T-helper 17 cell (primary cell): ENCODE data around the gene KLF7. TPM values are rescaled to one million over a fixed set of nuclear protein-coding genes. Genes with fewer than 3 reads are reported as not detected.

ENCODE experiments used
- ATAC-seq: fragments of 150-1000 bp; cut with Tn5 transposase; 2 replicates; pipeline ENCODE4 v1.10.0; 2021; ENCODE audit warnings: mild to moderate bottlenecking, moderate library complexity
- DNase-seq, 3 donors: peaks; one replicate each; pipeline versions ENCODE4 v3.0.0 to v3.0.0-alpha.2; 2020 to 2021
- H3K9me3 ChIP-seq: one replicate; pipeline ENCODE4 v1.7.0; 2013; ENCODE audit warnings: low read length, mild to moderate bottlenecking; ENCODE audit not compliant: control insufficient read depth, poor library complexity, severe bottlenecking
- H3K27ac Mint-ChIP-seq: one replicate; pipeline ENCODE4 v1.8.0; 2022; ENCODE audit warnings: mild to moderate bottlenecking, moderate library complexity, mixed read lengths
- H3K27me3 Mint-ChIP-seq: one replicate; pipeline ENCODE4 v1.8.0; 2022; ENCODE audit warnings: mixed read lengths
- H3K36me3 Mint-ChIP-seq: one replicate; pipeline ENCODE4 v1.8.0; 2022; ENCODE audit warnings: low read depth, mixed read lengths
- H3K4me1 Mint-ChIP-seq: one replicate; pipeline ENCODE4 v1.8.0; 2022; ENCODE audit warnings: mild to moderate bottlenecking, mixed read lengths
- H3K4me3 Mint-ChIP-seq: one replicate; pipeline ENCODE4 v1.8.0; 2022; ENCODE audit warnings: mild to moderate bottlenecking, moderate library complexity, mixed read lengths
- total RNA-seq, 4 donors: library from RNA in 2 of 4; stranded (reverse) in 2 of 4; gene quantifications; one replicate each; pipeline ENCODE4 v1.2.3 and lab custom pipeline; 2022 to 2026

Gene KLF7
- total RNA-seq, 2 donors from 2014 or later, result 38.1 to 53.3 TPM

DNA sequence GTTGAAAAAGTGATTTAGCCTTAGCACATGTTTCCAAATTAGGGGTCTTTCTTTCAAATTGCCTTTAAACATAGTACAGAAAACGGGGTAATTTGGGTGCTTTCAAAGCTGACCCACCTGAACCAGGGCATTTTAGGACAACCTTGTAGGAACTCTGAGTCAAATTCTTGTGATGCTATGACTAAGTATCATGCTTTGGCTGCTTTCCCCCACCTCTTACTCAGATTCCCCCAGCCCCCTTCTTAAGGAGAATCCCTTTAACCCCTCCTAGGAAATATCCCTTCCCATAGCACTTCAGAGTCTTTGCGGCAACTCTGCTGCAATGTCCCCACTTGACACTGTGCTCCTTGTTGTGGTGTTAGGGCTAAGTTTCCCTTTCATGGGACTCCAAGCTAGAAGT is 18.6 kb upstream of the KLF7 start:
- H3K36me3 Mint-ChIP-seq, result peaks cover 2% of the 10 kb centered on the region
- no peaks in the 10 kb centered on the region for H3K4me1 Mint-ChIP-seq
- H3K27me3 Mint-ChIP-seq, result peaks cover 4% of the 10 kb centered on the region
- no peak overlapping the region for H3K4me3 Mint-ChIP-seq
- no peak overlapping the region for H3K27ac Mint-ChIP-seq
- no peaks in the 10 kb centered on the region for H3K9me3 ChIP-seq
- ATAC-seq (no peak), DNase-seq (no peak)

DNA sequence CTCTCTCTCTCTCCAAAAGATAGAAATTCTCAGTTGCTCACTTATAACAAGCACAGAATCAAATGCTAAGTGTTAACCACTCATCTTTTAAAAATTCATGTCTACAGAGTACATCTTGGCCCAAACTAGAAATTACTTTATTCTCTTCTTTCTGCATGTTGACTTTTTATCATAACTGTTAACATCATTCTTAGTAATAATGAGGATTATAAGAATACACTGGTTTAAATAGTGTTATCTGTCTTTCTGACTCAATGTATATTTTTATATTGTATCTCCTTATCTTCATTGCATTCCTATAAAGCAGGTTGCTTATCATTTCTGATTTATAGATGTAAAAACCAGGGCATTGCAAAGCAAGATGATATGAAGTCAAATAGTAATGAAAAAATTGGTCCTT is 17.8 kb upstream of the KLF7 start:
- H3K9me3 ChIP-seq, result no peaks in the 10 kb centered on the region
- peaks cover 2% of the 10 kb centered on the region for H3K36me3 Mint-ChIP-seq
- H3K4me3 Mint-ChIP-seq, result no peak overlapping the region
- DNase-seq (no peak), ATAC-seq (no peak)
- no peaks in the 10 kb centered on the region for H3K27me3 Mint-ChIP-seq
- peak overlapping the region; percentile 37 for H3K27ac Mint-ChIP-seq
- no peaks in the 10 kb centered on the region for H3K4me1 Mint-ChIP-seq

DNA sequence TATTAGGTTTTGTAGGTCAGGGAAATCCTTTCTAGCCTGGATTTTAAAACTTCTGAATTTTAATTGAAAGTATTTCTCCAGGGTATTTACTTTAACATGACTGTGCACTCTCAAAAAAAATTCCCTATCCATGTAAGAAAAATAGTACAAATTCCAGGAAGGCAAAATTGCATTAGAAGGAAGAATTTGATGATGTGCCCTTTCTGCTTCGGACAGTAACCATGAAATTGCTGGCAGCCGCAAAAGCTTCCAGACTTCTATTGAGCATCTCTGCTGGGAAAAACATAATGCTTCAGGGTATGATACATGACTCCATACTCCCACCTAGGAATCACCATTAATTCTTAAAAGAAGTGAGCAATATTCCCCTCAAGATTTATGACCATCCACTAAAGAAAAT is 17.2 kb upstream of the KLF7 start:
- ATAC-seq (no peak), DNase-seq (no peak)
- Mint-ChIP-seq H3K4me1 (no peaks in the 10 kb centered on the region), H3K27me3 (no peaks in the 10 kb centered on the region), H3K4me3 (no peak overlapping the region), H3K36me3 (peaks cover 2% of the 10 kb centered on the region), H3K27ac (no peak overlapping the region)
- H3K9me3 ChIP-seq, result no peaks in the 10 kb centered on the region

DNA sequence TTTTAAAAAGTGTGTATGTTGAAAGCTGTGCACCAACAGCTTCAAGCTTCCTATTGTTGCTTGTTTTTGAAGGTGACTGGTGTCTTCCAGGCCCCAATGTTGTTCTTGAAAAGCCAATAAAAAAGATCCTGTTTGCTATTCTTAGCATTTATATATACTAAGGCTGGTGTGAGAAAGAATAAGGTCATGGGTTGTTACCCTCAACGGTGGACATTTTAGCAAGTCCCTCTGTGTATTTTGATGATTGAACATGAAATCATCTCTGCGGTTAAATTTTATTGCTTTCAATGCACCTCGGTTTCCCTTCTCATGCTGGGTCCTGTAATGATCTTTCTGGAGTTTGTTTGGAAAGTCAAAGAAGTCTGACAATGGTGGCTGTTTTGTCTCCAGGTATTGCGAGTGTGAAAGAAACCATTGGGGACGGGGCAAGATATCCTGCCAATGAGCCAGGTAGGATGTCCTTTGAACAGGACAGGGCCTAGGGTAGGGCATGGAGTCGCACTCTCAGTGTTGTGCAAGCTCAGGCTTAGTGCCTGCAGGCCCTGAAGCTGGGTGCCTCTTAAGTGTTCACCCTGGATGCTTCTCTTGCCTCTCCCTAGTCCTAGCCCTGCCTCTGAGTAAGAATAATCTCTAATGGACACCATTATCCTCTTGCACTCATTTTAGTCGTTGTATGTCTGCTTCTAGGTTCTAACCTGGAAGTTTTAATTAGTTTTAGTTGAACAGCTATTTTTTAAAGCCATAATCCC is 16.0 kb upstream of the KLF7 start:
- no peak overlapping the region for H3K27ac Mint-ChIP-seq
- no peaks in the 10 kb centered on the region for H3K9me3 ChIP-seq
- no peak for DNase-seq
- H3K4me3 Mint-ChIP-seq, result no peak overlapping the region
- no peak for ATAC-seq
- no peaks in the 10 kb centered on the region for H3K4me1 Mint-ChIP-seq
- H3K27me3 Mint-ChIP-seq, result no peaks in the 10 kb centered on the region
- H3K36me3 Mint-ChIP-seq, result no peaks in the 10 kb centered on the region

DNA sequence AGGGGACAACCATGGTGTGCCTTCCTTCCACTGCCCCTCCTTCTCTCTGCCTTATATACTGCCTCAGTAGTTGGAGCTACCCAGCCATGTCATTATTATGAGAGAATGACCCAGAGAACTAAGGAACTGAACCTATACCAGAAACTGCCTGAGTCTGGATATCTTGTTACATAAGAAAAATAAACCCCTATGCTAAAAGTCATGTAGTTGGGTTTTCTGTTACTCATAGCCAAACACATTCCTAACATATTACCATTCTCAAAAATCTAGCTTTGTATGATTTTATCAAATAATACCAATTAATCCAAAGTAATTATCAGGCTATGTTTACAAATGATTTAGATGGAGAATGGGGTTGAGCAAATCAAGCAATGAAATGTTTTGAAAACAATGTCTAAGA is 15.0 kb upstream of the KLF7 start:
- no peaks in the 10 kb centered on the region for H3K27me3 Mint-ChIP-seq
- no peak for ATAC-seq
- no peaks in the 10 kb centered on the region for H3K36me3 Mint-ChIP-seq
- DNase-seq, result no peak
- no peak overlapping the region for H3K4me3 Mint-ChIP-seq
- H3K9me3 ChIP-seq, result no peaks in the 10 kb centered on the region
- H3K27ac Mint-ChIP-seq, result no peak overlapping the region
- H3K4me1 Mint-ChIP-seq, result no peaks in the 10 kb centered on the region

DNA sequence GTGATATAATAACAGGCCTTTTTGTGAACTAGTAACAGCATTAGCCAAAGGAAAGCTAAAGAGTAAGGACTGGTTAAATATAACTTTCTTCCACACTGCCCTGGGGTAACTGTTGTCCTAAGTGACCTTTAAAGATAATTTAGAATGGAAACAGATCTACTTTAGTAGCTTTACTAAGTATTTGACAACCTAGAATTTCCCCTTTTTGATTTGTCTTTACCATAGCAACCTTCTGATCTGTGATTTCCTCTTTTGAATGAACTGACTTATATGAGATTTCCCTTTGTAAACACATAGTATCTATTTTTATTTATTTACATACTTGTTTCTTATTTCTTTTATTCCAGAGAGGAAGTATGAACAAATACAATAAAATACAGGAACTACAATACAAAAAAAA is 10.5 kb upstream of the KLF7 start:
- DNase-seq, result no peak
- Mint-ChIP-seq H3K36me3 (no peaks in the 10 kb centered on the region), H3K4me1 (no peaks in the 10 kb centered on the region), H3K27ac (no peak overlapping the region), H3K4me3 (no peak overlapping the region), H3K27me3 (no peaks in the 10 kb centered on the region)
- H3K9me3 ChIP-seq, result no peaks in the 10 kb centered on the region
- no peak for ATAC-seq

DNA sequence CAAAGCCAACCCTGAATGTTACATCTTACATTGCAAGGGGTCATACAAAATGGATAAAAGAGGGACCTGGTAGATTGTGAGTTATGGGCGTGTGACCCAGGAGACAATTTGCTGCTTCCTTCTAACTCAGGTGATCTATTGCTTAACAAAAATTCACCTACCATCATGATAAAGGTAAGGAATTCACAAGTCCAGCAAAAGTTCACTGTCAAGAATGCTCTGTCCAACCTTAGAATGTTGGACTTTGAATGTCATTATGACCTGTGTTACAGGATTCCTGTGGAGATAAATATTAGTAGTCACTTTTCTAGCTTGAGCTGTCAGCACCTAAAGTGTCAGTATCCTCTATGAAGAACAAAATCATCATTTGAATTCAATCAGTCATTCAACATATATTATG is 7.9 kb upstream of the KLF7 start:
- no peak for ATAC-seq
- H3K36me3 Mint-ChIP-seq, result no peaks in the 10 kb centered on the region
- no peaks in the 10 kb centered on the region for H3K4me1 Mint-ChIP-seq
- H3K9me3 ChIP-seq, result no peaks in the 10 kb centered on the region
- H3K4me3 Mint-ChIP-seq, result no peak overlapping the region
- H3K27ac Mint-ChIP-seq, result no peak overlapping the region
- no peaks in the 10 kb centered on the region for H3K27me3 Mint-ChIP-seq
- DNase-seq, result no peak

GRCh38 chr2:207167099-207167923 is 1.6 kb upstream of the KLF7 start:
- no peaks in the 10 kb centered on the region for H3K9me3 ChIP-seq
- Mint-ChIP-seq H3K27me3 (peaks cover 5% of the 10 kb centered on the region), H3K36me3 (peaks cover 4% of the 10 kb centered on the region), H3K27ac (peak overlapping the region; percentile 98), H3K4me3 (peak overlapping the region; percentile 90), H3K4me1 (peaks cover 37% of the 10 kb centered on the region)
- DNase-seq (no peak), ATAC-seq (no peak)

GRCh38 chr2:207166349-207167098 is 776 bp upstream of the KLF7 start:
- peak; percentile 47 to 66 (median 62) for DNase-seq
- peak; percentile 56 for ATAC-seq
- peaks cover 39% of the 10 kb centered on the region for H3K4me1 Mint-ChIP-seq

DNA sequence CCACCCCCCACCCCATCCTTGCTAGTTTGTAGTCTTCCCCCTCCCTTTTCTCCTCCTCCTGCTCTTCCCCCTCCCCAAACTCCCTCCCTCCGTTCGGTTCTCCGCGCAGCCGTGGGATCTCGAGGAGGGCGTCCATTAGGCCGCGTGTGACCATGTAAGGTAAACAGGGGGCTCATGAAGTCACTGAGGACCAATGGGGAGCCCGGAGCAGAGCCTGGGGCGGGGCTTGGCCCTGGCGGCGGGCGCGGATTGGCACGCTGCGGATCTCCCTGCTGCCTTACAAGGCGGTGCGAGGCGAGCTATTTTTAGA is 246 bp upstream of the KLF7 start:
- peaks cover 5% of the 10 kb centered on the region for H3K27me3 Mint-ChIP-seq
- ATAC-seq (peak; percentile 92), DNase-seq (peak; percentile 87 to 95 (median 89))
- H3K9me3 ChIP-seq, result no peaks in the 10 kb centered on the region
- peaks cover 42% of the 10 kb centered on the region for H3K4me1 Mint-ChIP-seq
- H3K36me3 Mint-ChIP-seq, result peaks cover 4% of the 10 kb centered on the region
- peak overlapping the region; percentile 90 for H3K4me3 Mint-ChIP-seq
- peak overlapping the region; percentile 98 for H3K27ac Mint-ChIP-seq

More at GRCh38 chr2:207166349-207167098, 776 bp upstream of the KLF7 start:
- peaks cover 5% of the 10 kb centered on the region for H3K27me3 Mint-ChIP-seq
- H3K27ac Mint-ChIP-seq, result peak overlapping the region; percentile 98
- H3K4me3 Mint-ChIP-seq, result peak overlapping the region; percentile 90
- peaks cover 4% of the 10 kb centered on the region for H3K36me3 Mint-ChIP-seq
- no peaks in the 10 kb centered on the region for H3K9me3 ChIP-seq

- DNase-seq (no peak), ATAC-seq (no peak)
- peaks cover 50% of the 10 kb centered on the region for H3K4me1 Mint-ChIP-seq
- peak overlapping the region; percentile 98 for H3K27ac Mint-ChIP-seq
- H3K27me3 Mint-ChIP-seq, result peaks cover 5% of the 10 kb centered on the region
- no peaks in the 10 kb centered on the region for H3K9me3 ChIP-seq
- H3K4me3 Mint-ChIP-seq, result peak overlapping the region; percentile 90
- peaks cover 4% of the 10 kb centered on the region for H3K36me3 Mint-ChIP-seq
Measured at GRCh38 chr2:207164006-207164831, 1.5 kb downstream of the KLF7 start.

GRCh38 chr2:207163756-207164005 is 2.1 kb downstream of the KLF7 start:
- DNase-seq, result no peak
- peaks cover 5% of the 10 kb centered on the region for H3K27me3 Mint-ChIP-seq
- peaks cover 50% of the 10 kb centered on the region for H3K4me1 Mint-ChIP-seq
- H3K36me3 Mint-ChIP-seq, result peaks cover 4% of the 10 kb centered on the region
- peak overlapping the region; percentile 98 for H3K27ac Mint-ChIP-seq
- no peak for ATAC-seq
- no peaks in the 10 kb centered on the region for H3K9me3 ChIP-seq
- peak overlapping the region; percentile 90 for H3K4me3 Mint-ChIP-seq
